Measurements from ENCODE around the gene RIPK1.
"Not testable (repeated sequence)": the region's sequence is repeated elsewhere in the genome, so short reads cannot be mapped to it uniquely, and the experiment has no call there.

Gene RIPK1

GRCh38 chr6:3077430-3077829, 9.1 kb downstream of the RIPK1 start:
- FAIRE-seq = no peak
- DNase-seq (ENCODE audit: extremely low spot score, insufficient read length, low read depth) = no peak

GRCh38 chr6:3078952-3079351, 10.7 kb downstream of the RIPK1 start:
- not testable (repeated sequence) for FAIRE-seq; DNase-seq (ENCODE audit: extremely low spot score, insufficient read length, low read depth)

GRCh38 chr6:3079682-3080081, 11.4 kb downstream of the RIPK1 start:
- no peak for FAIRE-seq
- no peak for DNase-seq (ENCODE audit: extremely low spot score, insufficient read length, low read depth)

GRCh38 chr6:3081960-3082359, 13.7 kb downstream of the RIPK1 start:
- DNase-seq (ENCODE audit: extremely low spot score, insufficient read length, low read depth) (no peak), FAIRE-seq (no peak)

GRCh38 chr6:3085074-3085473, 16.8 kb downstream of the RIPK1 start:
- FAIRE-seq (no peak), DNase-seq (ENCODE audit: extremely low spot score, insufficient read length, low read depth) (no peak)

GRCh38 chr6:3086282-3086946, 18.1 kb downstream of the RIPK1 start:
- FAIRE-seq (no peak), DNase-seq (ENCODE audit: extremely low spot score, insufficient read length, low read depth) (no peak)

DNA sequence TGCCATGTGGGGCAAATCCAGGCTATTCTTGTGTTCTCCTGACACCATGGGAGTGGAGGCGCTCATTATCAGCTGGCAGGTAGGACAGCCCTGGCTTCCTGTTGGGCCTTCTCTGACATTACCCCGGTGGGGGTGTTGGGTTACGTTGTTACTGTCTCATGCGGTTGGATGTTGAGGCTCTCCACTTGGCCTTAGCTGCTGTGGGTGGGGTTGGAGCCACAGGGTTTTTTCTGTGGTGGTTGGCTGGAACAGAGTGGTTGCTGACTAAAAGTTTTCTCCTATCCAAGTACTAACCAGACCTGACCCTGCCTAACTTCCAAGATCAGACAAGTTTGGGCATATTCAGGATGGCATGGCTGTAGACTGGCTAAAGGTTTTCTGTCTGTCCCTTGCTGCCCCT, 20.2 kb downstream of the RIPK1 start:
- FAIRE-seq = no peak
- DNase-seq (ENCODE audit: extremely low spot score, insufficient read length, low read depth) = no peak

DNA sequence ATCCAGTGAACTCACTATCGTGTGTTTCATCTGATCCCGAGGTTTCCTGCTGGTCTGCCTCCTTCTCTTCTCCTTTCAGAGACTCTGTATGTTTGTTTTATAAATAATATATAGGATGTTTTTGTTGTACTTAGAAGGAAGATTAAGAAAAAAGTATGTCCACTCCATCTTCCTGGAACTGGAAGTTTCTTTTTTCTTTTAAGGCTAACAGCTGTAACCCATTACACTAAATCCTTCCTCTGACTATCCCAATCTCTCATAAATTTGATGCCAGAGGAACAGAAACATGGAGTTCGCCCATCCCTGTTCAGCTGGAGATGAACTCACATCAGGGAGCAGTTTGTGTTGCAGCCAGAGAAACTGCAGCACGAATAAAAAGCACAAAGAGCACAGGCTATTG, 20.7 kb downstream of the RIPK1 start:
- no peak for FAIRE-seq
- DNase-seq (ENCODE audit: extremely low spot score, insufficient read length, low read depth) = no peak

- DNase-seq (ENCODE audit: extremely low spot score, insufficient read length, low read depth) = no peak
- FAIRE-seq = no peak
These were observed 21.7 kb downstream of the RIPK1 start for GRCh38 chr6:3090013-3090412.

- DNase-seq (ENCODE audit: extremely low spot score, insufficient read length, low read depth) (no peak), FAIRE-seq (no peak)
These were observed 26.5 kb downstream of the RIPK1 start for GRCh38 chr6:3094815-3095214.

- FAIRE-seq (no peak), DNase-seq (ENCODE audit: extremely low spot score, insufficient read length, low read depth) (no peak)
These were observed 34.6 kb downstream of the RIPK1 start for GRCh38 chr6:3102875-3103274.

DNA sequence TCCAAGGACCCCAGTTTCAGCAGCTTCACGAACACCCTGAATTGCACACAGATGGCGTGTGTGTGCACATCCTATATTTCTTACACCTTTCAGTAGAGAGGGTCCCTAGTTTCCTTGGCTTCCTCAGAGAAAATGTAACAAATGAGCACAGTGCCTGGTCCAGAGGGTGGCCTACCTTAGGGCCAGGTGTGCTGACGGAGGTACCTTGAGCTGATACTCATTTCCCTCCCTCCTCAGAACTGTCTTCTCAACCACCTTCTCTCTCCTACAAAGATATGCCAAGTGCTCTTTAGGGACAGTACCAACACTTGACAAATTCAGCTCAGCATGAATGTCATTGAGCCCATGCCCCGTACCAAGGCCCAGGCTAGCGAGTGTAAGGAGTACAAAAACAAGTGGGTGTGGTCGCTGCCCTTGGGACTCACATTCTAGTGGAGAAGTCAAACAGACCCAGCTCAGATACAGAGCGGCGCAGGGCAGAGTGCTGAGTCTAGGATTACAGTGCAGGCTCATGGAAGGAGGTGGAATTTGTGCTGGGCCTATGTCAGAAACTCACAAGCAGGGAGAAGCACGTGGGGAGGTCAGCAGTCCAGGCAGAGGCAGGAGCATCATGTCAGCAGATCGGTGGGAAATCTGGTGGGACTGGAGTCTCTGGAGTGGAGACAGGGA, 40.6 kb downstream of the RIPK1 start:
- FAIRE-seq = no peak

GRCh38 chr6:3109761-3110160, 41.5 kb downstream of the RIPK1 start:
- FAIRE-seq (no peak), DNase-seq (ENCODE audit: extremely low spot score, insufficient read length, low read depth) (no peak)

More for the DNA sequence above, 40.6 kb downstream of the RIPK1 start:
- DNase-seq (ENCODE audit: extremely low spot score, insufficient read length, low read depth) = no peak

DNA sequence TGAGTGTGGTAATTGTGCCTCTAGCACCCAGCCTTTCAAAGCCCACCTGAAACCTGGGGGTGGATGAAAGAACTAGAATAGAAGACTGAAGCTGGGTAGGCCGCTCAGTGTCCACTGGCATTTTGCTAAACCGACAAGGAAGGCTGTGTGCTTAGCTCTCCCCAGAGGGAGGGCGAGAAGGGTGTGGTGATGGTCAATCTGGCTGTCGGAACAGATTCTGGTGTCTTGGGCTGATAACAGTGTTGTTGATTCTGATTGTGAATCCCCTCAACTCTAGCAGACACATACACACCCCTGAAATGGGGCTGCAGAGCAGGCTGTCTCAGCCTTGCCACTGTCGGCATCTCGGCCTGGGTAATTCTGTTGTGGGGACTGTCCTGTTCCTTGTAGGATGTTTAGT, 46.1 kb downstream of the RIPK1 start:
- DNase-seq (ENCODE audit: extremely low spot score, insufficient read length, low read depth) (no peak), FAIRE-seq (no peak)

- FAIRE-seq (no peak), DNase-seq (ENCODE audit: extremely low spot score, insufficient read length, low read depth) (no peak)
These were observed 49.6 kb downstream of the RIPK1 start for GRCh38 chr6:3117912-3118352.

- DNase-seq (ENCODE audit: extremely low spot score, insufficient read length, low read depth) = peak; percentile 98
- FAIRE-seq = peak; percentile 90
These were observed 50.2 kb downstream of the RIPK1 start, which contains the start of gene BPHL for GRCh38 chr6:3118353-3119039. Gene BPHL (plus strand): TSS chr6:3118711. CDS start chr6:3118741, 30 bp downstream.

DNA sequence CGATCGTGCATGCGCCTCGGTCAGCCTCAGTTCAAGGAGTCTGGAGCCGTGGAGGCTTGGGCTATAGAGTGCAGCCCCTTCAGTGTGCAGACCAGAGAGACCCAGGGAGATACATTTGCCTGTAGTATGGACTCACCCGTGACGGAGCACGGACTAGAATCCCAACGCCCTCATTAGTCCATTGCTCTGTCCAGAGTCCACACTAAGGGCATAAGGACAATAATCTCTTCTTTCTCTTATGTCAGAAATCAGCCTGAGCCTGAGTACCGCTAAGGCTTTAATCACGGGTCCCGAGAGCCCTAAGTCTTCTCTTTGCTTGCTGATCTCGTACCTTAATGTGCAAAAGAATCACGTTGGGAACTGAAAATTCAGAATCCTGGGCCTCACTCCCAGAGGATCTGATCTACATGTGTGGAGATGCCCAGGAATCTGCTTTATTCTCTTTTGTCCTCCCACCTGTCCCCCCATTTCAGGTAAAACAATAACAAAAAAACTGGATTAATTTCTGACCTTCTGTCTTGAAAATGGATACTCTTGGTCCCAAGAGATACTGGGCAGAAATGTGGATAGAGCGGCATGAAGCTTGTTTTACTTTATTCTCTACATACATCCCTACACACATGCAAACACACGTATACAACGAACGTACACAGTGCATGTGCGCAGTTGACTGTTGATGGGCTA, 50.9 kb downstream of the RIPK1 start:
- FAIRE-seq (no peak), DNase-seq (ENCODE audit: extremely low spot score, insufficient read length, low read depth) (no peak)

DNA sequence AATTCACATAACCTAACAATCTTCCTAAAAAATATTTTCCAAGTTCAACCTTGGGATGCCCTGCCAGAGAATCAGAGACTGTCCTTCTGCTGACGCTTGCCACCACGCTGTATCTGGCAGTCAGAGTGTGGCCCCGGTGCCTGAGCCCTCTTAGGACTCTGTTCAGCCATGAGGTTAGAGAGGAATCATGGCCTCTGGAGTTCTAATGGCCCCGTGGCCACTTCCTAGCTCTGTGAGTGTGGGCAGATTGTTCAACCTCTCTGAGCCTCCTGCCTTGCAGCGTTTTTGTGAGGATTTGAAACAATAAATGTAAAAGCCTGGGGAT, 52.4 kb downstream of the RIPK1 start:
- DNase-seq (ENCODE audit: extremely low spot score, insufficient read length, low read depth) (no peak), FAIRE-seq (no peak)

GRCh38 chr6:3122823-3123182, 54.5 kb downstream of the RIPK1 start:
- FAIRE-seq = no peak
- DNase-seq (ENCODE audit: extremely low spot score, insufficient read length, low read depth) = no peak

DNA sequence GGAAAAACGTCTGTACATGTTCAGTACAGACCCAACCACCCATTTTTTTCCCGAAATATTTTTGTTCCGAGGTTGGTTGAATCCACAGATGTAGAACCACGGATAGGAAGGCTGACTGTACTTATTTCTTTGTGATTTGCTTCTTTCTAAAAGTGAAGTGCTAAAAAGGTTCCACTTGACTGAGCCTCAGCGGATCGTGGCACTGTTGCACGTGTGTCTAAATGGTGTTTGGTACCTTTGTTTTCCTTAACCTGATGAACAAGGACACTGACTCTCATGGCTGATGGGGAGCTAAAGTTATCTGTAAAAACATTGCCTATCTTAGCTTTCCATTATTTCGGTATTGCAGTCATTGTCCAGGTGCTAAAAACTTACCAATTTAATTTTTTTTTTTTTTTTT, 56.4 kb downstream of the RIPK1 start:
- no peak for DNase-seq (ENCODE audit: extremely low spot score, insufficient read length, low read depth)
- no peak for FAIRE-seq

- FAIRE-seq = no peak
- DNase-seq (ENCODE audit: extremely low spot score, insufficient read length, low read depth) = no peak
These were observed 57.5 kb downstream of the RIPK1 start for GRCh38 chr6:3125815-3126214.

All from GM18507 (cell line).